ENCODE data around the gene HNRNPA2B1. TPM values are rescaled to one million over a fixed set of nuclear protein-coding genes. Genes with fewer than 3 reads are reported as not detected.

The HNRNPA2B1 gene
- total RNA-seq, 3 donors from 2014 or later = 345 to 441 (median 379) TPM

DNA sequence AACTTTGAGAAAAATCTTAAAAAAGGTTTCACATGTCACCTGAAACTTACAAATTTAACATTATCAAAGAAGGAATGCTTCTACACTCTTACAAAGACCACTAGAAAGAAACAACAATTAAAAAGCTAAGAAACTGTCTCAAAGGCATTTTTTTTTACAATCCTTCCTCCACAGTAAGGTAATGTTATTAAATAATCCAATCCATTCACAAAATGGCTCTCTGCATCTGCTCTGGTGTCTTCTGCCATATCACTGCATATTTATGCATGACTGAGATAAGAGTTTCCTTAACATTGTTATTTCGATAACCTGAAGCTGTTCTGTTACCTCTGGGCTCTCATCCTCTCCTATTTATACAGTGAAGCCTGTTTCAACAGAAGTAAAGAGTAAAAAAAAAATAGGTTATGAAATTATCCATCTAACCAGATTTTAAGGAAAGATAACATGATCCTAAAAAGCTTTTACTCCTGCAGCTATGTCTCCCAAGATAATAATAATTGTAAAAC lies 8.5 kb downstream of the HNRNPA2B1 start:
- intact Hi-C loops (cut with DNase I, micrococcal nuclease) = no loop called here
- no peak for DNase-seq
- H3K9me3 ChIP-seq = no peaks in the 10 kb centered on the region
- H3K4me3 ChIP-seq = no peak overlapping the region
- peaks cover 20% of the 10 kb centered on the region for H3K36me3 ChIP-seq (ENCODE audit: low read depth)
- H3K4me1 ChIP-seq (ENCODE audit: low read depth) = peaks cover 38% of the 10 kb centered on the region
- ATAC-seq = no peak
- TF ChIP-seq, protein P1, sequence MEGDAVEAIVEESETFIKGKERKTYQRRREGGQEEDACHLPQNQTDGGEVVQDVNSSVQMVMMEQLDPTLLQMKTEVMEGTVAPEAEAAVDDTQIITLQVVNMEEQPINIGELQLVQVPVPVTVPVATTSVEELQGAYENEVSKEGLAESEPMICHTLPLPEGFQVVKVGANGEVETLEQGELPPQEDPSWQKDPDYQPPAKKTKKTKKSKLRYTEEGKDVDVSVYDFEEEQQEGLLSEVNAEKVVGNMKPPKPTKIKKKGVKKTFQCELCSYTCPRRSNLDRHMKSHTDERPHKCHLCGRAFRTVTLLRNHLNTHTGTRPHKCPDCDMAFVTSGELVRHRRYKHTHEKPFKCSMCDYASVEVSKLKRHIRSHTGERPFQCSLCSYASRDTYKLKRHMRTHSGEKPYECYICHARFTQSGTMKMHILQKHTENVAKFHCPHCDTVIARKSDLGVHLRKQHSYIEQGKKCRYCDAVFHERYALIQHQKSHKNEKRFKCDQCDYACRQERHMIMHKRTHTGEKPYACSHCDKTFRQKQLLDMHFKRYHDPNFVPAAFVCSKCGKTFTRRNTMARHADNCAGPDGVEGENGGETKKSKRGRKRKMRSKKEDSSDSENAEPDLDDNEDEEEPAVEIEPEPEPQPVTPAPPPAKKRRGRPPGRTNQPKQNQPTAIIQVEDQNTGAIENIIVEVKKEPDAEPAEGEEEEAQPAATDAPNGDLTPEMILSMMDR (IDR thresholded peaks at IDR 0.05) = no peak

DNA sequence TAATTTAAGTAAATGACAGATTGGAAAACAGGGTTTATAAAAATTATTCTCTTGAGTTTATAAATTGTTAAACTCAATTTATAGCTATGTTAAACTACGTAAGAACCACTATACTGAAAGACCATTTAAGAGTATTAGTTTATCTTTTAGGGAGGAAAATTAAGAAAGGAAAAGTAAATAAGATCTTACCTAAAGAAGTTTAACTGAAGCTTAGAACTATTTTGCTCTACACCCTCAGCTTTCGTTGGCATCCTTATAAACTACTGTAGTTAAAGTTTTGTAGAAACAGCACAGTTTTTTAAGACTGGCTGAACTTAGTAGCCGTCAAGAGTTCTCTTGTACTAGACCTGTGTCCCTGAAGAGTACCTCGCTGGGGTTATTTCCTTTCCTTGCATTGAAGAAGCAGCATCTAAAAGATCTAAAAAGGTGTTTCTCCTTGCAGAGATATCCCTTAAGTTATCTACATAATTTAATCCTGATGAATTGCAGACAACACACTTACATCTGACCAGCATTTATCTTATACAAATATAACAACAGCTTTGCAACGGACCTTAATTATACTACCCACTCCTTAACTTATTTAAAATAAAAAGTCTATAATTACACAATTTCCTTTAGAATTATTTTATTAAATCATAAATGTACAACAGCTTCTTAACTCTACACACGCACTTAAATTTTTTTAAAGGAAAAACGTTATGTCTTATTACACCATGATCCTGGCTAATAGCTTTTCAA lies 9.1 kb downstream of the HNRNPA2B1 start:
- Histone ChIP-seq H3K4me3 (no peak overlapping the region), H3K4me1 (ENCODE audit: low read depth) (peaks cover 31% of the 10 kb centered on the region), H3K36me3 (ENCODE audit: low read depth) (peaks cover 20% of the 10 kb centered on the region), H3K9me3 (no peaks in the 10 kb centered on the region)
- TF ChIP-seq, protein P1 (IDR thresholded peaks at IDR 0.05) = no peak
- no peak for ATAC-seq
- no peak for DNase-seq
- intact Hi-C loops (cut with DNase I, micrococcal nuclease) = no loop called here

DNA sequence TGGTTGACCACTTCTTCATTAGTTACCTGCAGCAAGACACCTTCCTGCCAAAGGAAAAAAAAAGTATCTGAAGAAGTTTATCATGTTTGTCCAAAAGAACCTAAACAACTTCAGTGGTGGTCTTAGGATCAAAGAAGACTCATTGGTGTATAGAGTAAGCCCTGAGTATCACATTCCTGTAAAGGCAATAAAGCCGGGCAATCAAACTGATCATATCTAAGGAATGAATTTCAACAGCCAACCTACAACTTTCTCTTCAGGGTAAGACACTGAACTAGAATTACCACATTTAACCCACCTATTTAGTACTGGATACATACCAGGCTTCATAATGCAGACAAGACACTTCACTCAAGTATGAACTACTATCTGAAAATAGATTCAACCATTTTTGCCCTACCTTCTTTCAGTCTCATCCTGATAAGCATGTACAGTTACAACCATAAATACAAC lies 10.1 kb downstream of the HNRNPA2B1 start:
- H3K4me3 ChIP-seq = no peak overlapping the region
- H3K36me3 ChIP-seq (ENCODE audit: low read depth) = peaks cover 20% of the 10 kb centered on the region
- peaks cover 30% of the 10 kb centered on the region for H3K4me1 ChIP-seq (ENCODE audit: low read depth)
- ATAC-seq (no peak), DNase-seq (no peak)
- H3K9me3 ChIP-seq = no peaks in the 10 kb centered on the region
- TF ChIP-seq, protein P1 (IDR thresholded peaks at IDR 0.05) = no peak
- intact Hi-C loops (cut with DNase I, micrococcal nuclease) = no loop called here

DNA sequence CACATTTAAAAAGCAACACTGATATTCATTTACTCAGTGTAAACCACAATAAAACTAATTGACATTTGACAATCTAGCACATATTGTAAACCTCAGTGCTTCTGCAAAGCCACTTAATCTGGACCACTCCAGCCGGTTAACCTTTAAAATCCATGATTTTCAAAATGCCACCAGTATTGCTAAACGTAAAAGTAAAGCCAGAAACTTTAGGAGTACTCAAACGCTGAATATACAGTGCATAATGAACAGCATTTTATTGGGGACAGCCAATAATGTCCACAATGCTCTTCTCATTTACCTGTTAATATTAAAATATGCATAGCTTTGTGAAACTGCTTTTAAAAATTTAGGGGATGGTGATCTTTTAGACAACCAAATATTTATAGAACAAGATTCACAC lies 10.8 kb downstream of the HNRNPA2B1 start:
- H3K4me1 ChIP-seq (ENCODE audit: low read depth) = peaks cover 28% of the 10 kb centered on the region
- DNase-seq = no peak
- intact Hi-C loops (cut with DNase I, micrococcal nuclease) = no loop called here
- TF ChIP-seq, protein P1 (IDR thresholded peaks at IDR 0.05) = no peak
- H3K9me3 ChIP-seq = no peaks in the 10 kb centered on the region
- H3K4me3 ChIP-seq = no peak overlapping the region
- H3K36me3 ChIP-seq (ENCODE audit: low read depth) = peaks cover 20% of the 10 kb centered on the region
- no peak for ATAC-seq

DNA sequence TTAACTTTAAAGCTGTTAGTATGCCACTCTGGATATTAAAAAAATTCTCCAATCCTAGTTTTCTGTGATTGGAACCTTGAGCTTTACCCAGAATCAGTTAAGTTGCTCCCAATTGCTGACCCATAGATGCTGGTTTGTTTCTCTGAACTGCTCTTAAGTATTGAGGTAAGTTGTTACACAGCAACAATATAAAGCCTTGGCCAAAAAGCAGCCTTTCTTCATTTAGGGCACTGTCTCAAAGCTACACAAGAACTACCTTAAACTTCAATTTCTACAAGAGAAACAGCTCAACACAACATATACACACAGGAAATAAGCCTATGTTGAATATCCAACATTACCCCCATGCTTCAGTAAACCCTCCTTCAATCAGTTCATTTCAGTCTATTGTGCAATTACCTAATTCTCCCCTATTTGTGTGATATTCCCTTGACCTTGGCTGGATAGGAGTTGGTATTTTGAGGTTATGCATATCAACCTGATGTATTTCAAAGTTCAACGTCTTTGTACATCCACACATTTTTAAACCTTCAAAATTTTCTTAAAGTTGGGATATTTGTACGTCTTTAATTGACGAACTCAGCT lies 11.5 kb downstream of the HNRNPA2B1 start:
- Histone ChIP-seq H3K36me3 (ENCODE audit: low read depth) (peaks cover 20% of the 10 kb centered on the region), H3K9me3 (no peaks in the 10 kb centered on the region), H3K4me1 (ENCODE audit: low read depth) (peaks cover 23% of the 10 kb centered on the region), H3K4me3 (no peak overlapping the region)
- TF ChIP-seq, protein P1 (IDR thresholded peaks at IDR 0.05) = no peak
- intact Hi-C loops (cut with DNase I, micrococcal nuclease) = no loop called here
- DNase-seq = no peak
- ATAC-seq = no peak

Data from mucosa of descending colon (tissue), 3 donors.